ENCODE data around the gene GP1BB.

GRCh38 chr22:19754701-19755144 is 31.4 kb downstream of the GP1BB start:
- TF ChIP-seq CTCF (IDR thresholded peaks at IDR 0.05) (no peak), POLR2A (IDR thresholded peaks at IDR 0.05) (no peak)
